Neural progenitor cell (in vitro differentiated cells): Measurements from ENCODE around the gene SLC51B.

Experiments used
- EZH2 ChIP-seq: fragments of 200-600 bp; sonication (generic); IDR thresholded peaks from 2 replicates; pipeline ENCODE4 v1.6.1; 2017; ENCODE audit warnings: antibody characterized with exemption, mild to moderate bottlenecking, moderate library complexity
- EZH2phosphoT487 ChIP-seq: fragments of 200-600 bp; sonication (generic); IDR thresholded peaks from 2 replicates; pipeline ENCODE4 v1.6.1; 2017; ENCODE audit warnings: antibody characterized with exemption
- TF ChIP-seq, protein P1 (sequence below): fragments of 200-600 bp; sonication (generic); IDR thresholded peaks from 2 replicates; pipeline ENCODE4 v1.5.1; 2017; ENCODE audit warnings: antibody characterized with exemption, mild to moderate bottlenecking

- no peak for TF ChIP-seq EZH2phosphoT487
- TF ChIP-seq, protein P1, sequence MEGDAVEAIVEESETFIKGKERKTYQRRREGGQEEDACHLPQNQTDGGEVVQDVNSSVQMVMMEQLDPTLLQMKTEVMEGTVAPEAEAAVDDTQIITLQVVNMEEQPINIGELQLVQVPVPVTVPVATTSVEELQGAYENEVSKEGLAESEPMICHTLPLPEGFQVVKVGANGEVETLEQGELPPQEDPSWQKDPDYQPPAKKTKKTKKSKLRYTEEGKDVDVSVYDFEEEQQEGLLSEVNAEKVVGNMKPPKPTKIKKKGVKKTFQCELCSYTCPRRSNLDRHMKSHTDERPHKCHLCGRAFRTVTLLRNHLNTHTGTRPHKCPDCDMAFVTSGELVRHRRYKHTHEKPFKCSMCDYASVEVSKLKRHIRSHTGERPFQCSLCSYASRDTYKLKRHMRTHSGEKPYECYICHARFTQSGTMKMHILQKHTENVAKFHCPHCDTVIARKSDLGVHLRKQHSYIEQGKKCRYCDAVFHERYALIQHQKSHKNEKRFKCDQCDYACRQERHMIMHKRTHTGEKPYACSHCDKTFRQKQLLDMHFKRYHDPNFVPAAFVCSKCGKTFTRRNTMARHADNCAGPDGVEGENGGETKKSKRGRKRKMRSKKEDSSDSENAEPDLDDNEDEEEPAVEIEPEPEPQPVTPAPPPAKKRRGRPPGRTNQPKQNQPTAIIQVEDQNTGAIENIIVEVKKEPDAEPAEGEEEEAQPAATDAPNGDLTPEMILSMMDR = no peak
- TF ChIP-seq EZH2 = no peak
Measured at GRCh38 chr15:65068403-65068788, 23.2 kb downstream of the SLC51B start.
